ENCODE results near the gene LAMA2. TPM values are rescaled to one million over a fixed set of nuclear protein-coding genes. Genes with fewer than 3 reads are reported as not detected.

The LAMA2 gene
- polyA plus RNA-seq, 1 of the 3 experiments (the other 2 are of a cell fraction) = 0.92 TPM

- ChIA-PET CTCF (interaction anchor here (0.6 to 0.7 kb wide), 2 partner anchors 42 to 100 kb away, joined by 3 read pairs; no protein-coding TSS in a partner anchor), POLR2A (no interaction called here)
- no peak for DNase-seq
- Histone ChIP-seq H3K4me2 (no peak overlapping the region), H3K9me3 (no peaks in the 10 kb centered on the region), H3K9me2 (no peaks in the 10 kb centered on the region), H3K27me3 (ENCODE audit: insufficient read depth) (no peaks in the 10 kb centered on the region; the same call in 1 of the 2 replicates), H4K20me1 (ENCODE audit: insufficient read depth) (no peaks in the 10 kb centered on the region), H2AFZ (ENCODE audit: low read depth) (no peak overlapping the region), H3K4me3 (ENCODE audit: low read depth in 2 of 2, low read length in 1 of 2) (no peak overlapping the region), H3K9ac (no peak overlapping the region), H3K4me1 (ENCODE audit: control insufficient read depth in 1 of 2, insufficient read depth in 2 of 2, low read depth in 1 of 2, low read length in 1 of 2) (no peaks in the 10 kb centered on the region), H3K27ac (ENCODE audit: low read depth in 2 of 2, low read length in 1 of 2) (no peak overlapping the region), H3K36me3 (replicated peaks in 1 of 2; ENCODE audit: control insufficient read depth in 1 of 2, insufficient read depth in 2 of 2, low read length in 1 of 2) (no peaks in the 10 kb centered on the region), H3K79me2 (ENCODE audit: insufficient read depth) (no peaks in the 10 kb centered on the region), H3F3A (replicated peaks; ENCODE audit: insufficient read depth) (no peaks in the 10 kb centered on the region)
- TF ChIP-seq RXRA (IDR thresholded peaks at IDR 0.05; ENCODE audit: borderline replicate concordance, low read depth) (no peak), CHD2 (IDR thresholded peaks at IDR 0.05; ENCODE audit: low read length, partially characterized antibody) (no peak), RCOR1 (IDR thresholded peaks at IDR 0.05; ENCODE audit: low read length) (no peak), FOSL2 (IDR thresholded peaks at IDR 0.05; ENCODE audit: borderline replicate concordance, low read depth) (no peak), YY1 (IDR thresholded peaks at IDR 0.05; ENCODE audit: low read depth) (no peak), FOXJ3 (CRISPR knock-in tag; IDR thresholded peaks at IDR 0.05) (no peak), ELF1 (IDR thresholded peaks at IDR 0.05) (no peak), TCF12 (IDR thresholded peaks at IDR 0.05) (no peak), GABPA (IDR thresholded peaks at IDR 0.05; ENCODE audit: low read depth) (no peak)
- TF ChIP-seq, protein P1, sequence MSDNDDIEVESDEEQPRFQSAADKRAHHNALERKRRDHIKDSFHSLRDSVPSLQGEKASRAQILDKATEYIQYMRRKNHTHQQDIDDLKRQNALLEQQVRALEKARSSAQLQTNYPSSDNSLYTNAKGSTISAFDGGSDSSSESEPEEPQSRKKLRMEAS (IDR thresholded peaks at IDR 0.05; ENCODE audit: low read depth) = no peak
- WGBS (ENCODE audit: low lambda C conversion rate) = 5% methylated on average over 1 of the region's 1 CpG
Observed at GRCh38 chr6:129104131-129104530, 221.2 kb downstream of the LAMA2 start.

DNA sequence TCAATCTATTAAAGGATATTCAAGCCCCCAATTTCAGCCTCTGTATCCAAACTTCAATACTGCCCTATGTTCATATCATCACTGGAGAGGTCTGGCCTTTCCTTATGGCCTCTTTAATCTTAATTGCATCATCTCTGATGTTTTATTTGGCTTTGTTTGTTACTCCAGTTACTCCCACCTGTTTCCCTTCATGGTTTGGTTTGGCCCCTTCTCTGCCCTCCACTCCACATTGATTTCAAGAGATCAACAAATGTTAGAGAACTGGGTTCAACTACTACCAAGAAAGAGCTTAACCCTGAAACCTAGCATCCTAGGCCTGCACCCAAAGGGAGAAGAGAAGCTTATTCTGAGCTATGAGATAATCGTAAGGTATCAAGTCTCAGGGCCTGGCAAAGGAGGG, 221.6 kb downstream of the LAMA2 start:
- 17% methylated on average over 1 of the region's 1 CpG for WGBS (ENCODE audit: low lambda C conversion rate)
- no peak overlapping the region for H3K9ac ChIP-seq
- H3K27ac ChIP-seq (ENCODE audit: low read depth in 2 of 2, low read length in 1 of 2) = no peak overlapping the region

More for the DNA sequence above, 221.6 kb downstream of the LAMA2 start:
- Histone ChIP-seq H3K36me3 (replicated peaks in 1 of 2; ENCODE audit: control insufficient read depth in 1 of 2, insufficient read depth in 2 of 2, low read length in 1 of 2) (no peaks in the 10 kb centered on the region), H3K4me3 (ENCODE audit: low read depth in 2 of 2, low read length in 1 of 2) (no peak overlapping the region), H3K4me2 (no peak overlapping the region), H3K27me3 (ENCODE audit: insufficient read depth) (no peaks in the 10 kb centered on the region; the same call in 1 of the 2 replicates), H3K4me1 (ENCODE audit: control insufficient read depth in 1 of 2, insufficient read depth in 2 of 2, low read depth in 1 of 2, low read length in 1 of 2) (no peaks in the 10 kb centered on the region), H3K79me2 (ENCODE audit: insufficient read depth) (no peaks in the 10 kb centered on the region), H4K20me1 (ENCODE audit: insufficient read depth) (no peaks in the 10 kb centered on the region), H2AFZ (ENCODE audit: low read depth) (no peak overlapping the region), H3K9me2 (no peaks in the 10 kb centered on the region), H3F3A (replicated peaks; ENCODE audit: insufficient read depth) (no peaks in the 10 kb centered on the region), H3K9me3 (no peaks in the 10 kb centered on the region)
- TF ChIP-seq, protein P2, sequence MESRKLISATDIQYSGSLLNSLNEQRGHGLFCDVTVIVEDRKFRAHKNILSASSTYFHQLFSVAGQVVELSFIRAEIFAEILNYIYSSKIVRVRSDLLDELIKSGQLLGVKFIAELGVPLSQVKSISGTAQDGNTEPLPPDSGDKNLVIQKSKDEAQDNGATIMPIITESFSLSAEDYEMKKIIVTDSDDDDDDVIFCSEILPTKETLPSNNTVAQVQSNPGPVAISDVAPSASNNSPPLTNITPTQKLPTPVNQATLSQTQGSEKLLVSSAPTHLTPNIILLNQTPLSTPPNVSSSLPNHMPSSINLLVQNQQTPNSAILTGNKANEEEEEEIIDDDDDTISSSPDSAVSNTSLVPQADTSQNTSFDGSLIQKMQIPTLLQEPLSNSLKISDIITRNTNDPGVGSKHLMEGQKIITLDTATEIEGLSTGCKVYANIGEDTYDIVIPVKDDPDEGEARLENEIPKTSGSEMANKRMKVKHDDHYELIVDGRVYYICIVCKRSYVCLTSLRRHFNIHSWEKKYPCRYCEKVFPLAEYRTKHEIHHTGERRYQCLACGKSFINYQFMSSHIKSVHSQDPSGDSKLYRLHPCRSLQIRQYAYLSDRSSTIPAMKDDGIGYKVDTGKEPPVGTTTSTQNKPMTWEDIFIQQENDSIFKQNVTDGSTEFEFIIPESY (IDR thresholded peaks at IDR 0.05; ENCODE audit: borderline replicate concordance, low read depth) = no peak
- TF ChIP-seq, protein P3, sequence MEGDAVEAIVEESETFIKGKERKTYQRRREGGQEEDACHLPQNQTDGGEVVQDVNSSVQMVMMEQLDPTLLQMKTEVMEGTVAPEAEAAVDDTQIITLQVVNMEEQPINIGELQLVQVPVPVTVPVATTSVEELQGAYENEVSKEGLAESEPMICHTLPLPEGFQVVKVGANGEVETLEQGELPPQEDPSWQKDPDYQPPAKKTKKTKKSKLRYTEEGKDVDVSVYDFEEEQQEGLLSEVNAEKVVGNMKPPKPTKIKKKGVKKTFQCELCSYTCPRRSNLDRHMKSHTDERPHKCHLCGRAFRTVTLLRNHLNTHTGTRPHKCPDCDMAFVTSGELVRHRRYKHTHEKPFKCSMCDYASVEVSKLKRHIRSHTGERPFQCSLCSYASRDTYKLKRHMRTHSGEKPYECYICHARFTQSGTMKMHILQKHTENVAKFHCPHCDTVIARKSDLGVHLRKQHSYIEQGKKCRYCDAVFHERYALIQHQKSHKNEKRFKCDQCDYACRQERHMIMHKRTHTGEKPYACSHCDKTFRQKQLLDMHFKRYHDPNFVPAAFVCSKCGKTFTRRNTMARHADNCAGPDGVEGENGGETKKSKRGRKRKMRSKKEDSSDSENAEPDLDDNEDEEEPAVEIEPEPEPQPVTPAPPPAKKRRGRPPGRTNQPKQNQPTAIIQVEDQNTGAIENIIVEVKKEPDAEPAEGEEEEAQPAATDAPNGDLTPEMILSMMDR (IDR thresholded peaks at IDR 0.05) = no peak
- TF ChIP-seq, protein P1 (IDR thresholded peaks at IDR 0.05; ENCODE audit: low read depth) = no peak
- CTCF ChIA-PET = interaction anchor here (0.6 to 0.7 kb wide), 2 partner anchors 42 to 100 kb away, joined by 3 read pairs; no protein-coding TSS in a partner anchor
- no peak for DNase-seq
- POLR2A ChIA-PET = no interaction called here

Data from SK-N-SH (cell line).